Uterus (tissue), 2 donors: ENCODE data around the gene FOXI1.

Experiments used
- POLR2A ChIP-seq, 2 donors: fragments of 450-650 bp; IDR thresholded peaks; one replicate each; pipeline ENCODE4 v1.6.1; 2016; ENCODE audit warnings: antibody characterized with exemption in 2 of 2, mild to moderate bottlenecking in 1 of 2, moderate library complexity in 1 of 2
- TF ChIP-seq, protein P1 (sequence below), 4 experiments: fragments of 200-600 bp in 2 of 4; fragments of 450-650 bp in 2 of 4; sonication (generic) in 2 of 4; IDR thresholded peaks; one replicate each; pipeline ENCODE4 v1.5.1; 2016 to 2019; ENCODE audit warnings: antibody characterized with exemption in 4 of 4, mild to moderate bottlenecking in 2 of 4, moderate library complexity in 1 of 4

DNA sequence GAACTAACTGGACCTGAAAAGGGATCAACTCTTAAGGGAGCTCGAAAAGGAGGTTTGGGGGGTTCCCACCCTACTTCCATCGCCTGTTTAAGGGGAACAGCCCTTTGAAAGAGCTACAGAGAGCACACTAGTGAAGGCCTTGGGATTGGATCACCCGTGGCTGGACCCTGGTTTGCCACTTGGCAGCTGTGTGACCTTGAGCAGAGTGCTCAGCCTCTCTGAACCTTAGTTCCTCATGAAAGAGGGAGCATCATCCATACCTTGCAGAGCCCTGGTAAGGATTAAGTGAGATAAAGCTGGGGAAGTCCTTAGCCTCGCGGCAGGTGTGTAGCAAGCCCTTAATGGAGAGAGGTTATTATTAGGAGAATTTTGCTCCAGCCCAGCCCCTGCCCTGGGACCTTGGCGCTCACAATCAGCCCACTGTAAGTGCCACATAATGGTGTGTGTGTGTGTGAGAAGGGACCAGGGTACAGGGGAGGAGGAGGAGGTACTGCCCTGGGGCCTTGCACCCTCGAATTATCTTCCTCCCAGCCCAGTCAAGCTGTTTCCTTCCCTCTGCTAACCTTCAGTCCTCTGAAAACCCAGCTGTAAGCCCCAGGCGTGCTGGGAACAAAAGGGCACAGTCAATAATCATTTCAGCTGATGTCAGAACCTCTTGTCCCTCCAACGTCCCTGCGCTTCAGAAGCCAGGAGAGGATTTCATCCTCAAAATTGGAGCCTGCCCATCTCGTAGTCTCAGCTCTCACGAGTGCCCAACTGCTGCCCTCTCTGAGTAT is 42.9 kb downstream of the FOXI1 start:
- TF ChIP-seq, protein P1, sequence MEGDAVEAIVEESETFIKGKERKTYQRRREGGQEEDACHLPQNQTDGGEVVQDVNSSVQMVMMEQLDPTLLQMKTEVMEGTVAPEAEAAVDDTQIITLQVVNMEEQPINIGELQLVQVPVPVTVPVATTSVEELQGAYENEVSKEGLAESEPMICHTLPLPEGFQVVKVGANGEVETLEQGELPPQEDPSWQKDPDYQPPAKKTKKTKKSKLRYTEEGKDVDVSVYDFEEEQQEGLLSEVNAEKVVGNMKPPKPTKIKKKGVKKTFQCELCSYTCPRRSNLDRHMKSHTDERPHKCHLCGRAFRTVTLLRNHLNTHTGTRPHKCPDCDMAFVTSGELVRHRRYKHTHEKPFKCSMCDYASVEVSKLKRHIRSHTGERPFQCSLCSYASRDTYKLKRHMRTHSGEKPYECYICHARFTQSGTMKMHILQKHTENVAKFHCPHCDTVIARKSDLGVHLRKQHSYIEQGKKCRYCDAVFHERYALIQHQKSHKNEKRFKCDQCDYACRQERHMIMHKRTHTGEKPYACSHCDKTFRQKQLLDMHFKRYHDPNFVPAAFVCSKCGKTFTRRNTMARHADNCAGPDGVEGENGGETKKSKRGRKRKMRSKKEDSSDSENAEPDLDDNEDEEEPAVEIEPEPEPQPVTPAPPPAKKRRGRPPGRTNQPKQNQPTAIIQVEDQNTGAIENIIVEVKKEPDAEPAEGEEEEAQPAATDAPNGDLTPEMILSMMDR (IDR thresholded peaks at IDR 0.05), result no peak
- TF ChIP-seq POLR2A (IDR thresholded peaks at IDR 0.05), result no peak
